Neural progenitor cell (in vitro differentiated cells): ENCODE measurements around the gene SCT. TPM values are rescaled to one million over a fixed set of nuclear protein-coding genes. Genes with fewer than 3 reads are reported as not detected.

ENCODE experiments used
- DNase-seq: peaks from one replicate; pipeline ENCODE4 v3.0.0-alpha.2; 2016; ENCODE audit warnings: low spot score
- H2AFZ ChIP-seq: fragments of 200-600 bp; sonication (generic); replicated peaks from 2 replicates; pipeline ENCODE4 v1.6.1; 2016; ENCODE audit warnings: antibody characterized with exemption
- H3F3A ChIP-seq: fragments of 200-600 bp; sonication (generic); 2 replicates; pipeline ENCODE4 v1.6.1; 2016; ENCODE audit warnings: antibody characterized with exemption, low read depth
- H3K27ac ChIP-seq: fragments of 200-600 bp; sonication (generic); 2 replicates; pipeline ENCODE4 v1.5.1; 2016; ENCODE audit warnings: mild to moderate bottlenecking
- H3K27me3 ChIP-seq: fragments of 200-600 bp; sonication (generic); 2 replicates; pipeline ENCODE4 v1.6.1; 2016; ENCODE audit warnings: mild to moderate bottlenecking, moderate library complexity
- H3K36me3 ChIP-seq: fragments of 200-600 bp; sonication (generic); 2 replicates; pipeline ENCODE4 v1.5.1; 2016
- H3K4me1 ChIP-seq: fragments of 200-600 bp; sonication (generic); 2 replicates; pipeline ENCODE4 v1.6.1; 2016; ENCODE audit warnings: mixed run types
- H3K4me2 ChIP-seq: fragments of 200-600 bp; sonication (generic); 2 replicates; pipeline ENCODE4 v1.6.1; 2016
- H3K4me3 ChIP-seq: fragments of 200-600 bp; sonication (generic); 2 replicates; pipeline ENCODE4 v1.5.1; 2016
- H3K79me2 ChIP-seq: fragments of 200-600 bp; sonication (generic); 2 replicates; pipeline ENCODE4 v1.6.1; 2016; ENCODE audit warnings: low read depth
- H3K9ac ChIP-seq: fragments of 200-600 bp; sonication (generic); 2 replicates; pipeline ENCODE4 v1.6.1; 2016
- H3K9me3 ChIP-seq: fragments of 200-600 bp; sonication (generic); 2 replicates; pipeline ENCODE4 v1.5.1; 2016; ENCODE audit warnings: low read depth
- H4K20me1 ChIP-seq: fragments of 200-600 bp; sonication (generic); 2 replicates; pipeline ENCODE4 v1.6.1; 2016; ENCODE audit warnings: low read depth
- H3K27ac Mint-ChIP-seq: 3 replicates; pipeline ENCODE4 v1.8.0; 2021; ENCODE audit warnings: mixed read lengths
- H3K27me3 Mint-ChIP-seq: 2 replicates; pipeline ENCODE4 v1.8.0; 2022; ENCODE audit warnings: low read depth, mild to moderate bottlenecking, inconsistent platforms, moderate library complexity, mixed read lengths; ENCODE audit not compliant: insufficient read depth
- H3K36me3 Mint-ChIP-seq: 3 replicates; pipeline ENCODE4 v1.8.0; 2021; ENCODE audit warnings: mixed read lengths
- H3K4me1 Mint-ChIP-seq: 3 replicates; pipeline ENCODE4 v1.8.0; 2021; ENCODE audit warnings: mixed read lengths
- H3K4me3 Mint-ChIP-seq: 3 replicates; pipeline ENCODE4 v1.8.0; 2021; ENCODE audit warnings: mild to moderate bottlenecking, moderate library complexity, mixed read lengths
- H3K9me3 Mint-ChIP-seq: 3 replicates; pipeline ENCODE4 v1.8.0; 2020; ENCODE audit warnings: mixed read lengths
- EZH2 ChIP-seq: fragments of 200-600 bp; sonication (generic); IDR thresholded peaks from 2 replicates; pipeline ENCODE4 v1.6.1; 2017; ENCODE audit warnings: antibody characterized with exemption, mild to moderate bottlenecking, moderate library complexity
- EZH2phosphoT487 ChIP-seq: fragments of 200-600 bp; sonication (generic); IDR thresholded peaks from 2 replicates; pipeline ENCODE4 v1.6.1; 2017; ENCODE audit warnings: antibody characterized with exemption
- total RNA-seq: library from RNA; depleted of rRNA; stranded (reverse); fragments of >200 nt; gene quantifications from 2 replicates; pipeline ENCODE4 v1.2.3, GENCODE V29; 2015; ENCODE audit warnings: low replicate concordance
- TF ChIP-seq, protein P1 (sequence below): fragments of 200-600 bp; sonication (generic); IDR thresholded peaks from 2 replicates; pipeline ENCODE4 v1.5.1; 2017; ENCODE audit warnings: antibody characterized with exemption, mild to moderate bottlenecking

The SCT gene
- total RNA-seq, 1 donor from 2014 or later: not detected

DNA sequence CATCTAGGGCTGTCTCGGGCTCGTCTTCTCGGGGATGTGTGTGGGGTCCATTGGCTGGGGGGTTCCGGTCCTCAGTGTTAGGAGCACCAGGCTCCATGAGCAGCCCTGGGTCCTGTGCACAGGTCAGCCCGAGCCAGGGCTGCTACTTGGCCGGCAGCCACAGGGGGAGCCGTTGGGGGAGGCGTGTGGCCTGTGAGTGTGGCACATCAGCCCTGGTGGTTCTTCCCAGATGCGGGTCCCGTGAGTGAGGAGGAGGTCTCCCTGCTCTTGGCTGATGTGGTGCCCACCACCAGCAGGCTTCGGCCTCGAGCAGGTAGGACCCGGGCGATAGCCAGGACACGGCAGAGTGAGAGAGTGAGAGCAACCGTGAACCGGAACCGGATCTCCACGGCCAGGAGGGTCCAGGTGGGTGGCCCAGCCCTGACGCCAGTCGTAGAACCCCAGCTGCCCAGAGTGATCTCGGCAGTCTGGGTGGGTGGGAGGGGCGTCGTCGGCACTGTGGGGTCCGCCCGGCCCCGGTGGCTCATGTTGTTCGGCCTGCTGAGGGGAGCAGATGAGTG lies 29.7 kb downstream of the SCT start:
- no peaks in the 10 kb centered on the region for H3K36me3 ChIP-seq
- no peaks in the 10 kb centered on the region for H3F3A ChIP-seq
- H3K27me3 ChIP-seq: no peaks in the 10 kb centered on the region
- H4K20me1 ChIP-seq: peaks cover 19% of the 10 kb centered on the region
- no peak overlapping the region for H3K9ac ChIP-seq
- peak; percentile 43 for DNase-seq
- H3K27ac ChIP-seq: no peak overlapping the region
- Mint-ChIP-seq H3K9me3 (no peaks in the 10 kb centered on the region), H3K4me1 (no peaks in the 10 kb centered on the region), H3K36me3 (peaks cover 34% of the 10 kb centered on the region), H3K4me3 (no peak overlapping the region), H3K27me3 (peaks cover 2% of the 10 kb centered on the region), H3K27ac (no peak overlapping the region)
- H3K4me1 ChIP-seq: no peaks in the 10 kb centered on the region
- H2AFZ ChIP-seq: no peak overlapping the region
- no peak overlapping the region for H3K4me2 ChIP-seq
- H3K9me3 ChIP-seq: no peaks in the 10 kb centered on the region
- TF ChIP-seq EZH2: no peak
- TF ChIP-seq EZH2phosphoT487: no peak
- TF ChIP-seq, protein P1, sequence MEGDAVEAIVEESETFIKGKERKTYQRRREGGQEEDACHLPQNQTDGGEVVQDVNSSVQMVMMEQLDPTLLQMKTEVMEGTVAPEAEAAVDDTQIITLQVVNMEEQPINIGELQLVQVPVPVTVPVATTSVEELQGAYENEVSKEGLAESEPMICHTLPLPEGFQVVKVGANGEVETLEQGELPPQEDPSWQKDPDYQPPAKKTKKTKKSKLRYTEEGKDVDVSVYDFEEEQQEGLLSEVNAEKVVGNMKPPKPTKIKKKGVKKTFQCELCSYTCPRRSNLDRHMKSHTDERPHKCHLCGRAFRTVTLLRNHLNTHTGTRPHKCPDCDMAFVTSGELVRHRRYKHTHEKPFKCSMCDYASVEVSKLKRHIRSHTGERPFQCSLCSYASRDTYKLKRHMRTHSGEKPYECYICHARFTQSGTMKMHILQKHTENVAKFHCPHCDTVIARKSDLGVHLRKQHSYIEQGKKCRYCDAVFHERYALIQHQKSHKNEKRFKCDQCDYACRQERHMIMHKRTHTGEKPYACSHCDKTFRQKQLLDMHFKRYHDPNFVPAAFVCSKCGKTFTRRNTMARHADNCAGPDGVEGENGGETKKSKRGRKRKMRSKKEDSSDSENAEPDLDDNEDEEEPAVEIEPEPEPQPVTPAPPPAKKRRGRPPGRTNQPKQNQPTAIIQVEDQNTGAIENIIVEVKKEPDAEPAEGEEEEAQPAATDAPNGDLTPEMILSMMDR: peak; percentile 44
- no peaks in the 10 kb centered on the region for H3K79me2 ChIP-seq
- H3K4me3 ChIP-seq: no peak overlapping the region

DNA sequence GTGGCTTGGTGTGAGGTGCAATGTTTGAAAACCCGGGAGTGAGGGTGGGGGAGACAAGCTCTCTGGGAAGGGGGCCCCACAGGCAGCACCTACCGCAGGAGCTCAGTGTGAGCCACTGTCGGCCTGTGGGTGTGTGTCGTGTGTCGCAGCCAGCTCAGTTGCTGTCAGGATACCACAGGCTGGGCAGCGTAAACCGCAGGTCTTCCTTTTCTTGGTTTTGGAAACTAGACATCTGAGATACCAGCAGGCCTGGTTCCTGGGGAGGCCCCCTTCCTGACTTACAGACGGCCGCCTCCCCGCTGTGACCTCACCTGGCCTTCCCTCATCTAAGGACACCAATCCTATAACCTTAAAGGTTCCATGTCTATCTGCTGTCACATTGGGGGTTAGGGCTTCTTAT lies 30.6 kb downstream of the SCT start:
- Mint-ChIP-seq H3K9me3 (no peaks in the 10 kb centered on the region), H3K4me1 (no peaks in the 10 kb centered on the region), H3K27ac (no peak overlapping the region), H3K36me3 (peaks cover 29% of the 10 kb centered on the region), H3K4me3 (no peak overlapping the region), H3K27me3 (peaks cover 2% of the 10 kb centered on the region)
- no peaks in the 10 kb centered on the region for H3K36me3 ChIP-seq
- H3K4me2 ChIP-seq: no peak overlapping the region
- no peak overlapping the region for H3K9ac ChIP-seq
- no peak overlapping the region for H3K4me3 ChIP-seq
- H4K20me1 ChIP-seq: peaks cover 23% of the 10 kb centered on the region
- H3K27me3 ChIP-seq: no peaks in the 10 kb centered on the region
- H3K79me2 ChIP-seq: no peaks in the 10 kb centered on the region
- H3K4me1 ChIP-seq: no peaks in the 10 kb centered on the region
- no peaks in the 10 kb centered on the region for H3F3A ChIP-seq
- DNase-seq: no peak
- no peaks in the 10 kb centered on the region for H3K9me3 ChIP-seq
- H3K27ac ChIP-seq: no peak overlapping the region
- no peak overlapping the region for H2AFZ ChIP-seq
- TF ChIP-seq, protein P1: no peak
- TF ChIP-seq EZH2 (no peak), EZH2phosphoT487 (no peak)

DNA sequence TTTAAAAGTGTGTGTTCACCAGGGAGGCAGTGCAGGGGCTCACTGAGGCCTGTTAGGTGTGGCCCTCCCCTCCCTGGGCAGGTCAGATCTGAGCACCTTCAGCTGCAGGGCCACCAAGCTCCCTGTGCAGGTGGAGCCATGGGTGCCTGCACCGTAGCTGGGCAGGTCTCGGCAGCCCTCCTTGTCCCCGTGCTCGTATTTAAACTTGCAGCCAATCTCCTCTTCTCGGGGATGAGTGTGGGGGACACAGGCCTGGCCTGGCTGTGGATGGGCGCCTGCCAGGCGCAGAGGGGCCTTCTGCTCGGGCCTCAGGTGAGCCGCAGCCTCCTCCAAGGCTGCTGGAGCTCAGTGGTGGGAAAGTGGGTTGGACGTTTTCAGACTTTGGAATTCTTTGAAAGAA lies 31.6 kb downstream of the SCT start:
- Histone ChIP-seq H4K20me1 (peaks cover 29% of the 10 kb centered on the region), H3K27me3 (no peaks in the 10 kb centered on the region), H3K9ac (no peak overlapping the region), H3K4me3 (no peak overlapping the region), H3K4me1 (no peaks in the 10 kb centered on the region), H3K4me2 (no peak overlapping the region), H3K36me3 (no peaks in the 10 kb centered on the region), H3K79me2 (no peaks in the 10 kb centered on the region), H3F3A (no peaks in the 10 kb centered on the region), H3K9me3 (no peaks in the 10 kb centered on the region), H3K27ac (no peak overlapping the region), H2AFZ (no peak overlapping the region)
- TF ChIP-seq EZH2: no peak
- TF ChIP-seq EZH2phosphoT487: no peak
- TF ChIP-seq, protein P1: no peak
- no peaks in the 10 kb centered on the region for H3K9me3 Mint-ChIP-seq
- peaks cover 5% of the 10 kb centered on the region for H3K27me3 Mint-ChIP-seq
- no peak overlapping the region for H3K4me3 Mint-ChIP-seq
- no peak overlapping the region for H3K27ac Mint-ChIP-seq
- H3K4me1 Mint-ChIP-seq: no peaks in the 10 kb centered on the region
- DNase-seq: no peak
- peaks cover 28% of the 10 kb centered on the region for H3K36me3 Mint-ChIP-seq
